Measurements from ENCODE around the gene C1QTNF3. TPM values are rescaled to one million over a fixed set of nuclear protein-coding genes. Genes with fewer than 3 reads are reported as not detected.

The C1QTNF3 gene
- total RNA-seq, 1 donor, result 2.2 TPM

DNA sequence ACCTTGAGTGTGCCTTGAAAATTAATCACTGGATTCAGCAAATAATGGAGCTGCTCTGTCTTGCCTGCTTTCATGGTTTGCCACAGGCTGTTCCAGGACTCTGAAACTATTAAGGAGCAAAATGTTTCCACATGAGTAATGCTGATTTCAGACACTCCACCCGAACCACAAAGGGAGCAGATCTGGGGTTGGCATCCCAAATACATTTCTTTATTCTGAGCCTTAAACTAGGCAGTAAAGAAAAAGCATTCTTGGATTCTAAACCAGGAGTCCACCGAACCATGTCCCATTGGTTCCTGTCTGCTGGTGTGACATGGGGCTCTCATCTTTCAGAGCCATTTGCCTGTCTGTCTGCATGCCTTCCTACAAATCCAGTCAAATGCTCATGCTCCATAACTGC lies 10.1 kb upstream of the C1QTNF3 start:
- Histone ChIP-seq H3K36me3 (ENCODE audit: insufficient read depth, low read length) (no peaks in the 10 kb centered on the region), H2AFZ (ENCODE audit: low read length) (peak overlapping the region; percentile 64), H3K9me3 (ENCODE audit: low read depth, low read length) (no peaks in the 10 kb centered on the region), H3K4me3 (ENCODE audit: insufficient read depth, low read length) (no peak overlapping the region), H3K27me3 (ENCODE audit: insufficient read depth, low read length) (no peaks in the 10 kb centered on the region), H3K4me2 (ENCODE audit: insufficient read depth, low read length) (peak overlapping the region; percentile 65), H4K20me1 (ENCODE audit: insufficient read depth, low read length) (no peaks in the 10 kb centered on the region), H3K79me2 (ENCODE audit: insufficient read depth, low read length) (no peaks in the 10 kb centered on the region), H3K4me1 (ENCODE audit: insufficient read depth, low read length) (peaks cover 21% of the 10 kb centered on the region), H3K27ac (ENCODE audit: low read depth, low read length) (peak overlapping the region; percentile 77)
- TF ChIP-seq, protein P1, sequence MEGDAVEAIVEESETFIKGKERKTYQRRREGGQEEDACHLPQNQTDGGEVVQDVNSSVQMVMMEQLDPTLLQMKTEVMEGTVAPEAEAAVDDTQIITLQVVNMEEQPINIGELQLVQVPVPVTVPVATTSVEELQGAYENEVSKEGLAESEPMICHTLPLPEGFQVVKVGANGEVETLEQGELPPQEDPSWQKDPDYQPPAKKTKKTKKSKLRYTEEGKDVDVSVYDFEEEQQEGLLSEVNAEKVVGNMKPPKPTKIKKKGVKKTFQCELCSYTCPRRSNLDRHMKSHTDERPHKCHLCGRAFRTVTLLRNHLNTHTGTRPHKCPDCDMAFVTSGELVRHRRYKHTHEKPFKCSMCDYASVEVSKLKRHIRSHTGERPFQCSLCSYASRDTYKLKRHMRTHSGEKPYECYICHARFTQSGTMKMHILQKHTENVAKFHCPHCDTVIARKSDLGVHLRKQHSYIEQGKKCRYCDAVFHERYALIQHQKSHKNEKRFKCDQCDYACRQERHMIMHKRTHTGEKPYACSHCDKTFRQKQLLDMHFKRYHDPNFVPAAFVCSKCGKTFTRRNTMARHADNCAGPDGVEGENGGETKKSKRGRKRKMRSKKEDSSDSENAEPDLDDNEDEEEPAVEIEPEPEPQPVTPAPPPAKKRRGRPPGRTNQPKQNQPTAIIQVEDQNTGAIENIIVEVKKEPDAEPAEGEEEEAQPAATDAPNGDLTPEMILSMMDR (IDR thresholded peaks at IDR 0.05; ENCODE audit: extremely low read depth, low read depth, low read length), result no peak
- peak; percentile 73 for DNase-seq (ENCODE audit: insufficient read length, low spot score, missing footprints)

DNA sequence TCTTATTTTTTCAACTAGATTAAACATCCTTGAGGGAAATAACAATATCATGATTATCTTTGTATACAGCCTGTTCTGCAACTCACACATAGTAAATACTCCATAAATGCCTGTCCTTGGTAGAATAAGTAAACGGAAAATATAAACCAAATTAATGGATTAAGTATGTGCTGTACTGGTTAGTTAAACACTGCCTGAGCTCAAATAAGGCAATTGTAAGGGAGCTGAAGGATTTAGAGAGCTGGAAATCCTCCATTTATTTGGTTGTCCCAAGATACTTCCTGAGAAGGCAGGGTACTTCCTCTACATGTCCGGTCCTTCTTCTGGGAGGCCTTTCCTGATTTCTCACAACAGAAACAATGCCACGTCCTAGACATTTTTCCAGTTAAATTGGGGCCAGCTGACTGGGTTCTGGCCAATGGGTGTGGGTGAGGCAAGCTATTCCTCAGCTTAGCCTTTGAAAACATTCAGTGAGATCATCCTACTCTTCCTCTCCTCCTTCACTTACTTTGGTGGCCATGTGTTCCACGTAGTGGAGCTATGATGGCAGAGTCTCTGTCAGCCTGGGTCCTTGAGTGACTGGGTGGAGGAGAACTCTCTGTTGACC lies 8.5 kb upstream of the C1QTNF3 start:
- no peak for DNase-seq (ENCODE audit: insufficient read length, low spot score, missing footprints)
- TF ChIP-seq, protein P1 (IDR thresholded peaks at IDR 0.05; ENCODE audit: extremely low read depth, low read depth, low read length), result no peak
- Histone ChIP-seq H3K9me3 (ENCODE audit: low read depth, low read length) (no peaks in the 10 kb centered on the region), H3K4me3 (ENCODE audit: insufficient read depth, low read length) (no peak overlapping the region), H3K4me1 (ENCODE audit: insufficient read depth, low read length) (peaks cover 21% of the 10 kb centered on the region), H3K27ac (ENCODE audit: low read depth, low read length) (no peak overlapping the region), H2AFZ (ENCODE audit: low read length) (no peak overlapping the region), H4K20me1 (ENCODE audit: insufficient read depth, low read length) (no peaks in the 10 kb centered on the region), H3K27me3 (ENCODE audit: insufficient read depth, low read length) (no peaks in the 10 kb centered on the region), H3K4me2 (ENCODE audit: insufficient read depth, low read length) (no peak overlapping the region), H3K36me3 (ENCODE audit: insufficient read depth, low read length) (no peaks in the 10 kb centered on the region), H3K79me2 (ENCODE audit: insufficient read depth, low read length) (no peaks in the 10 kb centered on the region)

DNA sequence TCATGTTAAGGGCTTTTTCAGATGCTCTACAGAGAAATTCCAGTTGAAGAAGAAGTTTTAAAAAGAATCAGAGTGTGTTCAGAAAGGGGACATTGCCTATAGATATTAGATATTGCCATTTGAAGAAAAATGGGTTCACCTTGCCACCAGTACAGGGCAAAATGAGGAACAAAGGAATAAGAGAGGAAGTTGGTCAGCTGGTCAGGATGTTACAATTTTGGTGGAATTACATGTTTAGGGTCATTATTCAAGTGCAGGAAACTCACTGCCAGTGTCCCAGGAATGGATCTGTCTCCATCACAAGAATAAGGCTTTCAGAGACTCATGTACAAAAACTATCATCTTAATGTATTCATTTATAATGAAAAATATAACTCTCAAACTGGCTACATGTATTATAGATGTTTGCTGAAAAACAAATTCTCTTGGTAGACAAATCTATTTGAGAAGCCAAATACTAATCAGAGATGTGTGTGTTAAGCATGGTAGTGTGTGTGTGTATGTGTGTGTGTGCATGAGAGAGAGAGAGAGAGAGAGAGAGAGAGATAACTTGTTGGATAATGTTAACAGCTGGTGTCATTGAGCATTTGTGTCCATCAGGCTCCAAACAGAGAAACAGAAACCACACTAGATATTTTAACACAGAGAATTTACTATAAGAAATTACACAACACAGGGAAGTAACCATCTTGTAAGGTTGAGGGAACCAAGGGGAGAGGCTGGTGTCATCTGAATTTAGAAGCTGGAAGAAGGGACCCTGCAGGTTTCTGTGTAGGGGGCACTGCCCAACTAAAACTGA lies 5.0 kb upstream of the C1QTNF3 start:
- H3K4me3 ChIP-seq (ENCODE audit: insufficient read depth, low read length), result no peak overlapping the region
- no peak overlapping the region for H3K4me2 ChIP-seq (ENCODE audit: insufficient read depth, low read length)
- no peaks in the 10 kb centered on the region for H3K36me3 ChIP-seq (ENCODE audit: insufficient read depth, low read length)
- H2AFZ ChIP-seq (ENCODE audit: low read length), result no peak overlapping the region
- no peak for DNase-seq (ENCODE audit: insufficient read length, low spot score, missing footprints)
- no peaks in the 10 kb centered on the region for H3K27me3 ChIP-seq (ENCODE audit: insufficient read depth, low read length)
- no peaks in the 10 kb centered on the region for H3K9me3 ChIP-seq (ENCODE audit: low read depth, low read length)
- no peak overlapping the region for H3K27ac ChIP-seq (ENCODE audit: low read depth, low read length)
- no peaks in the 10 kb centered on the region for H4K20me1 ChIP-seq (ENCODE audit: insufficient read depth, low read length)
- no peaks in the 10 kb centered on the region for H3K79me2 ChIP-seq (ENCODE audit: insufficient read depth, low read length)
- peaks cover 26% of the 10 kb centered on the region for H3K4me1 ChIP-seq (ENCODE audit: insufficient read depth, low read length)
- TF ChIP-seq, protein P1 (IDR thresholded peaks at IDR 0.05; ENCODE audit: extremely low read depth, low read depth, low read length), result no peak

DNA sequence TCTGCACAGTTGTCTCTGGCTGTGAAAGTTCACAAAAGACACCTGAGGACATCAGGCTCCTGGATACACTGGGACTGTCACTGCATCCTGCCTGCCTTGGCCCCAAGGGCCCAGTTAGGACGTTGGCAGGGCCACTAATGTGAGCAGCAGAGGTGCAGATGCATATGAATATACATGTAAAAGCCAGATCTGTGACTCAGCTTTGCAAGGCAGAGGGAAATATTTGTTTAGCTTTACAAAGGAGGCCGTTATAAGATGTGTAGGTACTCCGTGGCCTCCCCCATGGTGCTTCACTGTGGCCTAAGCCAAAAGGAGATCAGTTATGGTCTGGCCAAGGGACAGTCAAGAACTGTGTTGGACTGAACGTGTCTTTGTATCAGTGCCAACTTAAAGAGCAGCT lies 4.1 kb upstream of the C1QTNF3 start:
- H3K4me2 ChIP-seq (ENCODE audit: insufficient read depth, low read length), result no peak overlapping the region
- no peak overlapping the region for H3K4me3 ChIP-seq (ENCODE audit: insufficient read depth, low read length)
- no peaks in the 10 kb centered on the region for H3K79me2 ChIP-seq (ENCODE audit: insufficient read depth, low read length)
- DNase-seq (ENCODE audit: insufficient read length, low spot score, missing footprints), result no peak
- H3K36me3 ChIP-seq (ENCODE audit: insufficient read depth, low read length), result no peaks in the 10 kb centered on the region
- TF ChIP-seq, protein P1 (IDR thresholded peaks at IDR 0.05; ENCODE audit: extremely low read depth, low read depth, low read length), result no peak
- H2AFZ ChIP-seq (ENCODE audit: low read length), result peak overlapping the region; percentile 36
- H4K20me1 ChIP-seq (ENCODE audit: insufficient read depth, low read length), result no peaks in the 10 kb centered on the region
- H3K9me3 ChIP-seq (ENCODE audit: low read depth, low read length), result no peaks in the 10 kb centered on the region
- peaks cover 18% of the 10 kb centered on the region for H3K4me1 ChIP-seq (ENCODE audit: insufficient read depth, low read length)
- H3K27ac ChIP-seq (ENCODE audit: low read depth, low read length), result no peak overlapping the region
- no peaks in the 10 kb centered on the region for H3K27me3 ChIP-seq (ENCODE audit: insufficient read depth, low read length)
